Measurements from ENCODE around the gene TMEM115. TPM values are rescaled to one million over a fixed set of nuclear protein-coding genes. Genes with fewer than 3 reads are reported as not detected.
"Not testable (repeated sequence)": the region's sequence is repeated elsewhere in the genome, so short reads cannot be mapped to it uniquely, and the experiment has no call there.

TMEM115 gene
- total RNA-seq, 1 experiment from 2014 or later = 17.3 TPM

- ChIA-PET CTCF (no interaction called here), POLR2A (ENCODE audit: low non-redundant PET) (no interaction called here)
- DNase-seq (ENCODE audit: low spot score) = no peak
- Histone ChIP-seq H3K4me3 (ENCODE audit: low read depth, low read length, poor library complexity, severe bottlenecking) (no peak overlapping the region), H3K27me3 (replicated peaks; ENCODE audit: insufficient read depth, low read depth, low read length, poor library complexity) (no peaks in the 10 kb centered on the region), H3K36me3 (ENCODE audit: insufficient read depth, low read length, poor library complexity, severe bottlenecking) (no peaks in the 10 kb centered on the region), H3K27ac (ENCODE audit: low read depth, low read length, poor library complexity, severe bottlenecking) (no peak overlapping the region), H3K9me3 (ENCODE audit: low read depth, low read length, poor library complexity, severe bottlenecking) (no peaks in the 10 kb centered on the region), H3K4me1 (ENCODE audit: insufficient read depth, low read length, poor library complexity, severe bottlenecking) (peaks cover under 1% of the 10 kb centered on the region)
- no TSS peak for BruUV-seq (replicated peaks)
- TF ChIP-seq CTCF (conservative IDR thresholded peaks at IDR 0.05; ENCODE audit: low read depth, low read length) = no peak
- TF ChIP-seq EZH2 (IDR thresholded peaks at IDR 0.05; ENCODE audit: borderline replicate concordance, low read depth, low read length, poor library complexity, severe bottlenecking) = no peak
- intact Hi-C loops (cut with micrococcal nuclease; ENCODE audit: unreplicated experiment) = no loop called here
Observed at GRCh38 chr3:50316657-50317242, 42.6 kb downstream of the TMEM115 start.

GRCh38 chr3:50314816-50315215, 44.5 kb downstream of the TMEM115 start:
- Histone ChIP-seq H3K4me1 (ENCODE audit: insufficient read depth, low read length, poor library complexity, severe bottlenecking) (no peaks in the 10 kb centered on the region), H3K4me3 (ENCODE audit: low read depth, low read length, poor library complexity, severe bottlenecking) (no peak overlapping the region), H3K9me3 (ENCODE audit: low read depth, low read length, poor library complexity, severe bottlenecking) (no peaks in the 10 kb centered on the region), H3K36me3 (ENCODE audit: insufficient read depth, low read length, poor library complexity, severe bottlenecking) (no peaks in the 10 kb centered on the region), H3K27ac (ENCODE audit: low read depth, low read length, poor library complexity, severe bottlenecking) (no peak overlapping the region), H3K27me3 (replicated peaks; ENCODE audit: insufficient read depth, low read depth, low read length, poor library complexity) (no peaks in the 10 kb centered on the region)
- no peak for TF ChIP-seq CTCF (conservative IDR thresholded peaks at IDR 0.05; ENCODE audit: low read depth, low read length)
- no peak for TF ChIP-seq EZH2 (IDR thresholded peaks at IDR 0.05; ENCODE audit: borderline replicate concordance, low read depth, low read length, poor library complexity, severe bottlenecking)
- ChIA-PET CTCF (no interaction called here), POLR2A (ENCODE audit: low non-redundant PET) (no interaction called here)
- intact Hi-C loops (cut with micrococcal nuclease; ENCODE audit: unreplicated experiment) = no loop called here
- no TSS peak for BruUV-seq (replicated peaks)
- no peak for DNase-seq (ENCODE audit: low spot score)

- no peak for TF ChIP-seq CTCF (conservative IDR thresholded peaks at IDR 0.05; ENCODE audit: low read depth, low read length)
- no peak for TF ChIP-seq EZH2 (IDR thresholded peaks at IDR 0.05; ENCODE audit: borderline replicate concordance, low read depth, low read length, poor library complexity, severe bottlenecking)
- CTCF ChIA-PET = no interaction called here
- intact Hi-C loops (cut with micrococcal nuclease; ENCODE audit: unreplicated experiment) = no loop called here
- Histone ChIP-seq H3K9me3 (ENCODE audit: low read depth, low read length, poor library complexity, severe bottlenecking) (no peaks in the 10 kb centered on the region), H3K36me3 (ENCODE audit: insufficient read depth, low read length, poor library complexity, severe bottlenecking) (no peaks in the 10 kb centered on the region), H3K27ac (ENCODE audit: low read depth, low read length, poor library complexity, severe bottlenecking) (no peak overlapping the region), H3K4me3 (ENCODE audit: low read depth, low read length, poor library complexity, severe bottlenecking) (no peak overlapping the region), H3K27me3 (replicated peaks; ENCODE audit: insufficient read depth, low read depth, low read length, poor library complexity) (no peaks in the 10 kb centered on the region), H3K4me1 (ENCODE audit: insufficient read depth, low read length, poor library complexity, severe bottlenecking) (no peaks in the 10 kb centered on the region)
- BruUV-seq (replicated peaks) = no TSS peak
- POLR2A ChIA-PET (ENCODE audit: low non-redundant PET) = no interaction called here
- DNase-seq (ENCODE audit: low spot score) = no peak
Observed at GRCh38 chr3:50314342-50314741, 45.0 kb downstream of the TMEM115 start.

- H3K36me3 ChIP-seq (ENCODE audit: insufficient read depth, low read length, poor library complexity, severe bottlenecking); H3K9me3 ChIP-seq (ENCODE audit: low read depth, low read length, poor library complexity, severe bottlenecking); POLR2A ChIA-PET (ENCODE audit: low non-redundant PET); BruUV-seq (replicated peaks); H3K27ac ChIP-seq (ENCODE audit: low read depth, low read length, poor library complexity, severe bottlenecking); intact Hi-C loops (cut with micrococcal nuclease; ENCODE audit: unreplicated experiment); H3K4me1 ChIP-seq (ENCODE audit: insufficient read depth, low read length, poor library complexity, severe bottlenecking); DNase-seq (ENCODE audit: low spot score); H3K27me3 ChIP-seq (replicated peaks; ENCODE audit: insufficient read depth, low read depth, low read length, poor library complexity); CTCF ChIA-PET; H3K4me3 ChIP-seq (ENCODE audit: low read depth, low read length, poor library complexity, severe bottlenecking): not testable (repeated sequence)
Observed at GRCh38 chr3:50312041-50312440, 47.3 kb downstream of the TMEM115 start.
